ENCODE results near the gene TRMT61A. TPM values are rescaled to one million over a fixed set of nuclear protein-coding genes. Genes with fewer than 3 reads are reported as not detected.

Gene TRMT61A
- total RNA-seq, 1 donor from 2014 or later = 21.8 TPM

DNA sequence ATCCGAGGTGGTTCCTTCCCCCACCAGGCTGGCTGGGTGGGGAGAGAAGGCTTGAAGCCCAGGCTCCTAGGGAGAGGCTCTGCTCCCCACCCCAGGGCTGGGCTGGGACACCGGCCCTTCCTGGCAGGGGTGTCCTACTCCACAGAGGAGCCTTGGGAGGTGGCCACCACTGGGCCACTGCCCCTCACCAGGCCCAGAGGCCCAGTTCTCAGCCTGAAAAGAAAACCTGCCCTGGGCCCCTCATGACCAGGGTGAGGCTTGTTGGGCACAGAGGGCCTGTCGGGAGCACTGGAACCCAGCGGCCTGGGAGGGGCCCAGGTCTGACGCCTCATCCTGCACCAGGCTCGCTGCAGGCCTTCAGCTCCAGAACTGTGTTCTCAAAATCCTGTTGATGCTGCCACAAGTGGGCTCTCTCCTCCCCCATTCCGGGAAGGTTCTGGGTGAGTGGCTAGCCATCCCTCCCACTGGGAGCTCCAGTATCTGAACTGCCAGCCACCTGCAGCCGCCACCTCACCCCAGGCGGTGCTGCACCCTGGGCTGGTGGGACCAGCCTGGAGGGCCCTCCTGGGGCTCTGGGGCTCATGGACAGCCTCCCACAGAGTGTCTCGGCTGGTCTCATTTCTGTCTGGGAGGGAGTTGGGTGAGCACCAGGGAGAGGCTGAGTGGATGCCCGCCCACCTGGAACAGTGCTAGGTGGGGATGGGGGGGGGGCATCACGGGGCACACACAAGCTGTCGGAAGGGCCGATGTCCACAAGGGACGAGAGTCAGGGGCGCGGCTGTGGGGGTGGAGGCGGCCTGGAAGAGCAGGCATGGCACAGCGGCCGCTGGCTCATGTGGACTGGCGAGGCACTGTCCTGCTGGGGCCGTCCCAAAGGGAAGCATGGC is 21.7 kb downstream of the TRMT61A start:
- TF ChIP-seq CTCF (IDR thresholded peaks at IDR 0.05) = no peak
- intact Hi-C loops (cut with micrococcal nuclease) = no loop called here
- ChIA-PET POLR2A (interaction anchor here (1.2 to 1.4 kb wide), 2 partner anchors 24 to 32 kb away, joined by 3 read pairs; no protein-coding TSS in a partner anchor), CTCF (interaction anchor here (1.2 kb wide), 1 partner anchor 32 kb away, joined by 3 read pairs; no protein-coding TSS in a partner anchor)
- H3K4me3 Mint-ChIP-seq = no peak overlapping the region
- no peak overlapping the region for H3K27ac Mint-ChIP-seq
- no peaks in the 10 kb centered on the region for H3K27me3 Mint-ChIP-seq
- H3K9me3 Mint-ChIP-seq = no peaks in the 10 kb centered on the region
- H3K36me3 Mint-ChIP-seq (ENCODE audit: low read depth) = peaks cover 9% of the 10 kb centered on the region
- H3K4me1 Mint-ChIP-seq = peaks cover 2% of the 10 kb centered on the region
- no peak for DNase-seq
- ATAC-seq (ENCODE audit: low read depth) = no peak

DNA sequence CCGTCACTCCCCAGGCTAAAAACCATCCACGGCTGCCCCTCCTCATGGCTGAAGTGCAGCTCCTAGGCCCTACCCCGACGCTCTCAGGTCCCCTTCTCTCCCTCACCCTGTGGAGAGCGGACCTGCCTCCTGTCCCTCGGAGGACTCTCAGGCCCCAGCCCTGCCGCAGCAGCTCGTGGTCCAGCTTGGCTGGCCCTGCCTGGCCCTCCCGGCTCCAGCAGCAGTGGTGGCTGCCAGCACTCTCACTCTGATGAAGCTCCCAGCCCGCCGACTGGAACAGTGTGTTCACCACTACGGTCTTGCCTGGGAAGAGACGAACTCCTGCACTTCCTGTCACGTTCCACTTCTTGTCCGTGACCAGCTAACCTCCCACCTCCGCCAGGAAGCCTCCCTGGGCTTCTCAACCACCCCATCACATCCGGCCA is 22.4 kb downstream of the TRMT61A start:
- no peak for TF ChIP-seq CTCF (IDR thresholded peaks at IDR 0.05)
- POLR2A ChIA-PET = interaction anchor here (1.2 kb wide), 1 partner anchor 24 kb away, joined by 3 read pairs; no protein-coding TSS in a partner anchor
- DNase-seq = no peak
- Mint-ChIP-seq H3K36me3 (ENCODE audit: low read depth) (peaks cover 9% of the 10 kb centered on the region), H3K4me3 (no peak overlapping the region), H3K4me1 (peaks cover 2% of the 10 kb centered on the region), H3K27ac (no peak overlapping the region), H3K9me3 (no peaks in the 10 kb centered on the region), H3K27me3 (no peaks in the 10 kb centered on the region)
- CTCF ChIA-PET = interaction anchor here (1.0 to 1.2 kb wide), 2 partner anchors 30 to 32 kb away, joined by 3 read pairs; no protein-coding TSS in a partner anchor
- intact Hi-C loops (cut with micrococcal nuclease) = no loop called here
- no peak for ATAC-seq (ENCODE audit: low read depth)

- Mint-ChIP-seq H3K4me1 (peaks cover 3% of the 10 kb centered on the region), H3K27ac (no peak overlapping the region), H3K4me3 (no peak overlapping the region), H3K9me3 (no peaks in the 10 kb centered on the region), H3K36me3 (ENCODE audit: low read depth) (peaks cover 13% of the 10 kb centered on the region), H3K27me3 (no peaks in the 10 kb centered on the region)
- no peak for TF ChIP-seq CTCF (IDR thresholded peaks at IDR 0.05)
- DNase-seq (no peak), ATAC-seq (ENCODE audit: low read depth) (no peak)
- ChIA-PET POLR2A (no interaction called here), CTCF (interaction anchor here (1.0 to 1.4 kb wide), 4 partner anchors 31 to 51 kb away, joined by 3 to 9 read pairs (median 3); no protein-coding TSS in a partner anchor)
- intact Hi-C loops (cut with micrococcal nuclease) = no loop called here
Observed at GRCh38 chr14:103552011-103552845, 23.2 kb downstream of the TRMT61A start.

DNA sequence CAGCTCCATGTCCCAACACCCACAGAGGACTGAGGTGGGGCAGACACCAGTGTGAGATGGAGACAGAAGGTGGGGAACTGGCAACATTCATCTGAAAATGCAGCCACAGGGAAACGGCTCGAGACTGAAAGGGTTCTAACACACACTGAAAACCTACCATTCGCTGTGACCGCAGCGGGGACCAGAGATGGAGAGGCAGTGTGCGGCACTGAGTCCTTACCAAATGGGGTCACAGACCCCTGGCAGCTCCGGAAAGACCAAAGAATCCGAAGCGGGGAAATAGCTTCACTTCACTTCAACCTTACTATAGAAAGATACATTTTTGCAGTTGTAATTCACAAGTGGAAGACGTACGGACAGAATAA is 23.8 kb downstream of the TRMT61A start:
- Mint-ChIP-seq H3K36me3 (ENCODE audit: low read depth) (peaks cover 18% of the 10 kb centered on the region), H3K9me3 (no peaks in the 10 kb centered on the region), H3K27me3 (no peaks in the 10 kb centered on the region), H3K4me1 (peaks cover 4% of the 10 kb centered on the region), H3K27ac (no peak overlapping the region), H3K4me3 (no peak overlapping the region)
- ChIA-PET POLR2A (no interaction called here), CTCF (interaction anchor here (1.2 to 1.4 kb wide), 2 partner anchors 34 to 51 kb away, joined by 3 to 9 read pairs; no protein-coding TSS in a partner anchor)
- ATAC-seq (ENCODE audit: low read depth) (no peak), DNase-seq (no peak)
- TF ChIP-seq CTCF (IDR thresholded peaks at IDR 0.05) = no peak
- intact Hi-C loops (cut with micrococcal nuclease) = no loop called here

Data from activated B cell treated with CpG ODN at 0.5 μM for 24 hours (primary cell).